Cardiac muscle cell (in vitro differentiated cells and primary cell): Measurements from ENCODE around the gene DHCR24. TPM values are rescaled to one million over a fixed set of nuclear protein-coding genes. Genes with fewer than 3 reads are reported as not detected.

ENCODE experiments used
- DNase-seq, 2 donors: peaks; one replicate each; pipeline versions ENCODE4 v3.0.0 to v3.0.0-alpha.2; 2010 to 2017; ENCODE audit warnings: low read depth in 1 of 2, low spot score in 1 of 2
- H3K27ac ChIP-seq: fragments of 200-600 bp; sonication (generic); 2 replicates; pipeline ENCODE4 v1.5.1; 2016
- H3K27me3 ChIP-seq: fragments of 200-600 bp; sonication (generic); 2 replicates; pipeline ENCODE4 v1.6.0; 2016; ENCODE audit warnings: control low read depth
- H3K36me3 ChIP-seq: fragments of 200-600 bp; sonication (generic); 2 replicates; pipeline ENCODE4 v1.5.1; 2016; ENCODE audit warnings: control low read depth
- H3K4me1 ChIP-seq: fragments of 200-600 bp; sonication (generic); 2 replicates; pipeline ENCODE4 v1.8.1; 2017; ENCODE audit warnings: low read depth, mild to moderate bottlenecking, mixed run types
- H3K4me3 ChIP-seq: fragments of 200-600 bp; sonication (generic); 2 replicates; pipeline ENCODE4 v1.5.1; 2016; ENCODE audit warnings: mild to moderate bottlenecking
- H3K9me3 ChIP-seq: fragments of 200-600 bp; sonication (generic); 2 replicates; pipeline ENCODE4 v1.5.1; 2017; ENCODE audit warnings: low read depth, mild to moderate bottlenecking, control low read depth
- CTCF ChIP-seq: IDR thresholded peaks from 2 replicates; pipeline ENCODE4 v1.5.1; 2012; ENCODE audit warnings: low read depth, mild to moderate bottlenecking, low read length
- polyA plus RNA-seq: library from polyadenylated mRNA; unstranded; fragments of >200 nt; fragmentation: Nextera tagmentation; extraction: Ambion mirVana; gene quantifications from 2 replicates; pipeline ENCODE4 v1.2.1, GENCODE V29; 2016
- total RNA-seq: library from RNA; depleted of rRNA; stranded (reverse); fragments of >200 nt; gene quantifications from 2 replicates; pipeline ENCODE4 v1.2.3, GENCODE V29; 2016

Gene DHCR24
- total and polyA plus RNA-seq, 2 experiments from 2014 or later: 144 to 181 TPM

GRCh38 chr1:54843449-54843848, 43.5 kb downstream of the DHCR24 start:
- Histone ChIP-seq H3K9me3 (no peaks in the 10 kb centered on the region), H3K27me3 (no peaks in the 10 kb centered on the region), H3K36me3 (no peaks in the 10 kb centered on the region), H3K4me1 (no peaks in the 10 kb centered on the region), H3K4me3 (no peak overlapping the region), H3K27ac (no peak overlapping the region)
- no peak for TF ChIP-seq CTCF
- DNase-seq: no peak

GRCh38 chr1:54842963-54843362, 44.0 kb downstream of the DHCR24 start:
- no peaks in the 10 kb centered on the region for H3K9me3 ChIP-seq
- no peak for TF ChIP-seq CTCF
- DNase-seq: no peak

GRCh38 chr1:54842206-54842915, 44.6 kb downstream of the DHCR24 start:
- DNase-seq: no peak
- TF ChIP-seq CTCF: no peak
- Histone ChIP-seq H3K27me3 (no peaks in the 10 kb centered on the region), H3K9me3 (no peaks in the 10 kb centered on the region), H3K36me3 (no peaks in the 10 kb centered on the region), H3K4me3 (no peak overlapping the region), H3K27ac (no peak overlapping the region), H3K4me1 (no peaks in the 10 kb centered on the region)

More at GRCh38 chr1:54842963-54843362, 44.0 kb downstream of the DHCR24 start:
- H3K27ac ChIP-seq: no peak overlapping the region
- H3K4me1 ChIP-seq: no peaks in the 10 kb centered on the region
- no peaks in the 10 kb centered on the region for H3K27me3 ChIP-seq
- no peak overlapping the region for H3K4me3 ChIP-seq
- H3K36me3 ChIP-seq: no peaks in the 10 kb centered on the region

GRCh38 chr1:54839824-54840223, 47.2 kb downstream of the DHCR24 start:
- Histone ChIP-seq H3K9me3 (no peaks in the 10 kb centered on the region), H3K36me3 (no peaks in the 10 kb centered on the region), H3K4me3 (no peak overlapping the region), H3K27ac (no peak overlapping the region), H3K4me1 (no peaks in the 10 kb centered on the region), H3K27me3 (peaks cover 4% of the 10 kb centered on the region)
- no peak for DNase-seq
- TF ChIP-seq CTCF: no peak

- Histone ChIP-seq H3K4me3 (no peak overlapping the region), H3K36me3 (no peaks in the 10 kb centered on the region), H3K9me3 (no peaks in the 10 kb centered on the region), H3K27ac (no peak overlapping the region), H3K4me1 (no peaks in the 10 kb centered on the region), H3K27me3 (peaks cover 4% of the 10 kb centered on the region)
- no peak for DNase-seq
- TF ChIP-seq CTCF: no peak
Observed at GRCh38 chr1:54838565-54839180, 48.3 kb downstream of the DHCR24 start.
